NOMO-1 treated with DMSO at 0.1 percent for 48 hours (cell line): Measurements from ENCODE around the gene F2.
"Not testable (repeated sequence)": the region's sequence is repeated elsewhere in the genome, so short reads cannot be mapped to it uniquely, and the experiment has no call there.

ENCODE experiments used
- DNase-seq: peaks from one replicate; lab custom pipeline; 2025; ENCODE audit not compliant: unreplicated experiment; lab: John Stamatoyannopoulos, UW

Gene F2

DNA sequence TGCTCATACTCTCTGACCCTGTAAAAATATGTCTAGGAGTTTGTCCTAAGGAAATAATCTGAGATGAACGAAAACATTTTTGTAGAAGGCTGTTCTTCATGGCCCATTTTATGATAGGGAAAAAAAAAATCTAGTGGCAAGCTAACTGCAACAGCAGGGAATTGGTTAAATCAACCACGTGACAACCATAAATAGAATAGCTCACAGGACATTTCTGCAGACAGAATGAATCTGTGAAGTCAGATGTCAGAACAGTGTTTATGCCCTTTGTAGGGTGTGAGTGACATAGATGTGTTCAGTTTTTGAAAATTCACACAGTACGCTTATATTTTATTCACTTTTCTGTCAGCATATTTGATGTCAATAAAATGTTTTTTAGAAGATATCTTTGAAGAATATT is 34.6 kb upstream of the F2 start:
- no peak for DNase-seq

DNA sequence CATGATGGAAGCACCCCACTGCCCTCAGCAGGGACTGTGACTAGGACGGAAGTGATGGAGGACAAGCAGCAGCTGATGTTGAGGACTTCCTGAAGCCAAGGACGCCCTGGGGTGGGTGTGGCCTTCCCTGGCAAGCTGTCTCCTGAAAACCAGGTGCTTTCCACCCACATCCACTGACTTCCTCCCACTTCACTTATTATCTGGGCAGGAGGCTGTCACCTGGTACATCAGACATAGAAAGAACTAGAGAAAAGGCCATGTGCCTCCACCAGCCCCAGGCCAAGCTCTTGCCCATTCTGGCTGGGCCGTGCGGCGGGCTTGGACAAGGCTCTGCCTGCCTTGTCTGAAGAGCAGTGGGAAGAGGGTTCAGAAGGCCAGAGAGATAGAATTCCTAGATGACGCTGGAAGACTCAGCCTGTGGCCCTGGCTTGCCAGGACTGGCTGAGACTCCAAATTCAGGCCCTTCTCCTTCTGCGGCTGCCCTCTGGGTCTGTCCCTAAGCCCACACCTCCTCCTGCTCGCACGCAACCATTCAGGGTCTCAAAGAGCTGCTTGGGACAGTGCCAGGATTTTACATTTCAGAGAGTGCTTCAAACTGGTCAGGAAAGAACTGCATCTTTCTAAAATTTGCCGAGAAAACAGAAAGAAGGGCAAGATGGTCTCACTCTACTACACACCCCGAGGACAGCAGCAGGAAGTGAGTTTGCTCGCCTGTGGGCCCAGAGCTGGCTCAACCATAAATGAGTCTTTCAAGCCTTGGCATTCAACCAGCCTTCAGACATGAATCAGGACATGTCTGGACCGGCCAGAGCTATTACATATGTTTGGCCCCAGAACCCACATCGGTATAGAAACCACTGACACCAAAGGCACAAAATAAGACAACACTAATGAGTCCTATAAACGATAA is 31.9 kb upstream of the F2 start:
- DNase-seq = no peak

DNA sequence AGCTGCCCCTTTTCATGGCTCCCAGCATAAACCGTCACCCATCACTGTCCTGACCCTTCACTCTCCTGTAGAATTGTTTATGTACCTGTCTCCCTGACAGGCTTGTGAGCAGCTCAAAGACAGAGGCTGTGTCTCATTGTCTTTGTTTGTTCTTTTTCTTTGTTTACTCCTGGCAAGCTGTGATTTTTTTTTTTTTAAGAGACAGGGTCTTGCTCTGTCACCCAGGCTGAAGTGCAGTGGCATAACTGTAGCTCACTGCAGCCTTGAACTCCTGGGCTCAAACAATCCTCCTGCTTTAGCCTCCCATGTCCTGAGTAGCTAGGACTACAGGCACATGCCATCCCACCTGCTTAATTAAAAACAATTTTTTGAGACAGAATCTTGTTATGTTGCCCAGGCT is 28.3 kb upstream of the F2 start:
- no peak for DNase-seq

DNA sequence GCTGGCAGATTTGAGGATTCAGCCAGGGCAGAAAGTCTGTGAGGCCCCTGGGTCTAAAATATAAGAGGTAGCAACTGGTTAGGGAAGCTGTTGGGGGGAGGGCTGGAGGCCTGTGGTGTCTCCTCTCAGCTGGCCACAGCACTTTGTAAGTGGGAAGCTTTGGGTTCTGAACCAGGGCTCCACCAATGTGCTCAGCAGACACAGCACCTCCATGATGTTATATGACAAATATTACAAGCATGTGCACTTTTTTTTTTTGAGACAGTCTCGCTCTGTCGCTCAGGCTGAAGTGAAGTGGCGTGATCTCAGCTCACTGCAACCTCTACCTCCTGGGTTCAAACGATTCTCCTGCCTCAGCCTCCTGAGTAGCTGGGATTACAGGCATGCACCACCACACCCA is 26.6 kb upstream of the F2 start:
- DNase-seq = no peak

DNA sequence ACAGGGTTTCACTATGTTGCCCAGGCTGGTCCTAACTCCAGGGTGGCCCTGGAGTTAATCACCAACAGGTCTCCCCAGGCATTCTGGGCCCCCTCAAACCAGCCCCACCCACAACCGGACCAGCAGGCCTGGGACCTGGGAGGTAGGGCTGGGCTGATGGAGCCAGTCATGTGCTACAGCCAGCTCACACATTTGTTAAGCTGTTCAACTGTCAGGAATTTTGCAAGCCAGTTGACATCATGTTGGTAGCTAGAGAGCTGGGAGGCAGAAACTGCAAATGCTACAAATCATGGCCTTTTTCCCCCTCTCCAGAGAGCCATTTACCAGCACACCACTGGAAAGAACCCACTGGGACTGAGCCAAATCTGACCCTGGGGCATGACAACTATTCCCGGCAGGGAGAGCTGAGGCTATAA is 25.4 kb upstream of the F2 start:
- no peak for DNase-seq

GRCh38 chr11:46694072-46694471 is 24.9 kb upstream of the F2 start:
- DNase-seq = no peak

DNA sequence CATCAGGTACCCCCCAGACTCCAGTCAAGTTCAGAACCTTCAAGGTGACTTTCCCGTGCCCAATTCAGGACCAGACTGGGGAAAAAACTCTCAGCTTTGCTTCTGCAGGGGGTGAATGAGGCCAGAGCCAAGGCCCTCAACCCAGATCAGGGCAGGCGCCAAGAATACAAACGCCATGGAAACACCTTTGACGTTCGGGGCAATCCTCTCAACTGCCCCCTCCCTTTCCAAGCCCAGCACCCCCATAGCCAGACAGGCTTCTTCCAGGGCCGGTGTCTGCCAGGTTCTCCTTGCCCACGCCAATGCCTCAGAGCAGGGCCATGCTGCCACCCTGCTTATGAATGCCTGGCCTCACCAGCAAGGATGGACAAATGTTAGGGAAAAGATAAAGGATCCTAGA is 24.4 kb upstream of the F2 start:
- no peak for DNase-seq

DNA sequence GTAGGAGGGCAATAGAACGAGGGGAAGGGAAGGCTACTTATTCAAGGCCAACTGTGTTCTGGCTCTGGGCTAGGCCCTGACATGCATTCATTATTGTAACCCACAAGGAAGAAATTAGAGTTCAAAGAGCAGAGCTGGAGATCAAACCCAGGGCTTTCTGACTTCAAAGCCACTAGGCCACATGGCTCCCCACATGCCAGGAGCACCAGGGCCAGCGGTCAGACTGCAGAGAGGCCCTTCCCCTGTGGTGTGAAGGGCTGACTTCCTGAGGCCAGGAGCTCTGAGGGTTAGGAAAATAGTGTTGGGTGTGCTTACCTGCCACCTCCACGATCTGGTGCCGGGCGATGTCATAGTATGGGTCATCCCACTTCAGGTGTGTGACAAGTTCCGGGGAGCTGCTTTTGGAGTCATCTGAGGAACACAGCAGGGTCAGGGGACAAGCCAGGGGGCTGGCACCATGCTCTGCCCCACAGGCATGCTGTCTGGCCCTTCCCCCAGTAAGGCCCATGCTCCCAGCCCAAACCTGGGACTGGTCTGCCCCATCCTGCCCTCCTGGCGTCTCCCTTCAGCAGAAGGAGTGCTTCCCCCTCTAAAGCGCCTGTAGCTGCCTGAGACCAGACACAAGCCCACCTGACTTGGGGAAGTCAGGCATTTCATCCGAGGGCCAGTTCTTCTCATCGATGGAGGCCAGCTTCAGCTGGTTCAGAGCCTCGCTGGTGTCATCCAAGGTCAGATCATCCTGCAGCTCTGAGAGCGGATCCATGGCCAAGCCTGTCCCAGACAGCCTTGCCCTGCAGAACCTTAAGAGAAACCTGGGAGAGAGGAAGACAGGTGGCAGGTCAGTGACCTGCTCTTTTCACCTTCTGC is 23.4 kb upstream of the F2 start:
- DNase-seq = no peak

GRCh38 chr11:46696212-46696558 is 22.8 kb upstream of the F2 start:
- no peak for DNase-seq

GRCh38 chr11:46697303-46697702 is 21.7 kb upstream of the F2 start:
- no peak for DNase-seq

- no peak for DNase-seq
These were observed 21.3 kb upstream of the F2 start for GRCh38 chr11:46697723-46698122.

DNA sequence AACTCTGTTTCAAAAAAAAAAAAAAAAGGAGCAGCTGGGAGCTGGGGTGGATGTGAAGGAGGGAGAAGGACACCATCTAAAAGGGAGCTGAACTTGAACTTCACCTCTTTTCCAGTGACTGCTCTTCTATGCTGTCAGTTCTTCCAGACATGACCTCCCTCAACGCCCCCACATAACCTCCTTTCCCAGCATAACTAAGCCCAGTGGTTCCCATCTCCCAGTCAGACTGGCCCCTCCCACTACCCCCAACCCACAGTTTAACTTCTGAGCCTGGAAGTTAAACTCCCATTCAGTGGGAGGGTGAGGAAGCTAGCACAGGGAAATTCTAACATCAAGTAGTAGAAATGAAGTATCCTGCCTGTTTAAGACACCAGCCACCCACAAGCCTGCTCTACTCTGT is 20.4 kb upstream of the F2 start:
- DNase-seq = no peak

DNA sequence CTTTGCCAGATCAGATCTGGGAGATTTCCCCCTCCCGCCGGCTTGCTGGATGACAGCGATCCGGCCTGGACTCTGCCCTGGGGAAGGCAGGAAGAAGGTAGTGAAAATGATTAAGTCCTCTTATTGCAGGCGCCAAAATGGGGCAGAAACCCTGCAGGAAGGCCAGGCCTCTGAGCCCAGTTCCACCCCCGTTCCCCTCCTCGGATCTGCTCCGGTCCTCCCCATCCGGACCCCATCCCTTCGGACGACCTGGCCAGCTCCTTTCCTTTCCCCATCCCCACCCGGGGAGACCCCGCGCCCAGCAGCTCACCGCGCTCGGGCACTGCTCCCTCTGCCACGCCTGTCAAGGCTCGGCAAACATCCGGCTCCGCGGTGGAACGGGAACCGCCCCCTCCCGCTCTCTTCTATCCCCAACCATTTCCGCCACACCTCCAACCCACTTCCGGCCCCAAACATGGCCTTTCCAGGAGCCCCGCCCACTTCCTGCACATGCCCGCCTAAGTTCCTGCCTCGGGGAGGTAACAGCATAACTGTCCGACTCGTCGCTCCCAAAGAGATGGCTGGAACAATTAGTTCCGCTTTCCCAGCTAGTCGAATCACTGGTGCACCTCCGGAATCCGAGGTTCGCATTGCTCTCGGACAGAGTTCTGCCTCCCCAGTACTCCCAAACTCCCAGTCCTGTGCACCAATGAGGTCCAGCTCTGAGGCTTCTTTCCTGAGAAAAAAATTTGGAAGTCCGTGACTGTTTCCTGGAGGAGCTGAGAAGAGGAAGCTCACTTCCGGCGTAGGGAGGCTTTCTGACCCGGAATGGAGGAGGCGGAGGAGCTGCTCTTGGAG is 18.6 kb upstream of the F2 start, which contains the start of the genes ARHGAP1 and ZNF408:
TSS of gene ARHGAP1 (minus strand) at position 379 of the 837 bp plus-strand sequence. CDS start 4,512 bp downstream, outside the sequence.
TSS of gene ZNF408 (plus strand) at position 791 of the 837 bp plus-strand sequence. CDS start at position 808, 17 bp downstream.
- peak; percentile 99 for DNase-seq

- DNase-seq = no peak
These were observed 17.8 kb upstream of the F2 start for GRCh38 chr11:46701078-46701654.

DNA sequence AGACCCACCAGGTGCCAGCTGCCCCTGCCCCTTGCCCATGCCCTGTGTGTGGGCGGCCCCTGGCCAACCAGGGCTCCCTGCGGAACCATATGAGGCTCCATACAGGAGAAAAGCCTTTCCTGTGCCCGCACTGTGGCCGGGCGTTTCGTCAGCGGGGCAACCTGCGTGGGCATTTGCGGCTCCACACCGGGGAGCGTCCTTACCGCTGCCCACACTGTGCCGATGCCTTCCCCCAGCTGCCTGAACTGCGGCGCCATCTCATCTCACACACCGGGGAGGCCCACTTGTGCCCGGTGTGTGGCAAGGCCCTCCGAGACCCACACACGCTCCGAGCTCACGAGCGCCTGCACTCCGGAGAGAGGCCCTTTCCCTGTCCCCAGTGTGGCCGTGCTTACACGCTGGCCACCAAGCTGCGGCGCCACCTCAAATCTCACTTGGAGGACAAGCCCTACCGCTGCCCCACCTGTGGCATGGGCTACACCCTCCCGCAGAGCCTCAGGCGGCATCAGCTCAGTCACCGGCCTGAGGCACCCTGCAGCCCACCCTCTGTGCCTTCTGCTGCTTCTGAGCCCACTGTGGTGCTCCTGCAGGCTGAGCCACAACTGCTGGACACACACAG is 13.8 kb upstream of the F2 start:
- no peak for DNase-seq

DNA sequence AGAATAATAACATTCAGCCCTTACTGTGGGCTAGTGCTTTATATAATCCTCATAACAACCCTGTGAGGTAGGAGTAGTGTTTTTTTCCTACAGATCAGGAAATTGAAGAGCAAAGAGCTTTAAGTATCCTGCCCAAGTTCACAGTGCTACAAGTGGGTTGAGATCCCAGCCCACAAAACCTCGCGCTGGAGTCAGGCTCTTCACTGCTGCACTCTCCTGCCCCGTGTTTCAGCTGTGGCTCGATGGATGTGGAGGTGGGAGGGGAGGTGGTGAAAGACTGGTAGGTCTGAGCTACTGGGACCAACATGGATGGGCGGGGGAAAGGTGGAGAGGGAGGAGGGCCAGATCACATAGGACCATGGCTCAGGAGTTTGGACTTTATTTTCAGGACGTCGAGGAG is 12.1 kb upstream of the F2 start:
- no peak for DNase-seq

- not testable (repeated sequence) for DNase-seq
These were observed 9.7 kb upstream of the F2 start for GRCh38 chr11:46709351-46709750.

DNA sequence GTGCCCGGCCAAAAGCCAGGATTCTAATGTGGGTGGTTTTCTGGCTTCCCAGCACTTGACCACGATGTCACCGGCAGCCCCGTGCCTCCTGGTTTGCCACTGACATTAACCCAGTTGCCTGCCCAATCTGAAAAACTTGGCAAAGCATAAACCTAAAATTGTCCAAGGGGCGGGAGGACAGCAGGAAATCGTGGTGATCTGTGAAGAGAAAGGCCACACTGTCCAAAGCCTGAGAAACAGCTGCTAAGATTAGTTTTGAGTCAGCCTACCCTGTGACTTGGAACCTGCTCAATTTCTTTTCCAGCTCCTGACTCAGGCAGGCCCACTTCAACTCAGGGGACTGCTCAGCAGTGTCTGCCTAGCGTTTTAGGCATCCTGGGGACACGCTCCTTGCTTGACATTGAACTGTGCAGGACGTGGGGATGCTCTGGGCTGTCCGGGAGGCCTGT is 8.2 kb upstream of the F2 start:
- DNase-seq = no peak

DNA sequence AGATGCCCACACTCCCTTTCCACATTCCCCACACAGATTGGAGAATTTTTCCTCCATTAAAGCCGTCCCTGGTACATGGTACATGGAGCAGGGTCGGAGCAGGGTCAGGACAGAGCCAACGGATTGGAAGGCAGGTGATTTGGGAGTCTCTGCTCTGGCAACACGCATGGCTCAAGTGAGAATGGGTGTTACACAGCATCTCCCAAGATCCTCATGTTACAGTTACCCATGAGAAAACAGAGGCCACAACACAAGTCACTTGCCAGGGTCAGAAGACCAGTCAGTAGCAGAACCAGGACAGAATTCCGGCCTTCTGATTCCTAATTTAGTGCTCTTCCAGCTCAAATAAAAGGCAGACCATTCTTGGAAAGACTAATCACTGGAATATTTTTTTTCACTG is 7.7 kb upstream of the F2 start:
- no peak for DNase-seq

- no peak for DNase-seq
These were observed 6.0 kb upstream of the F2 start for GRCh38 chr11:46712874-46713576.
